CD4-positive, alpha-beta T cell treated with Interleukin-2 at 100 ng/mL for 4 hours (primary cell): ENCODE results near the gene CHRNA4.

Source experiments
- DNase-seq: peaks from one replicate; pipeline ENCODE4 v3.0.0-alpha.2; 2020; ENCODE audit warnings: low spot score

CHRNA4 gene

GRCh38 chr20:63320041-63320511 lies 41.1 kb downstream of the CHRNA4 start:
- DNase-seq, result no peak

DNA sequence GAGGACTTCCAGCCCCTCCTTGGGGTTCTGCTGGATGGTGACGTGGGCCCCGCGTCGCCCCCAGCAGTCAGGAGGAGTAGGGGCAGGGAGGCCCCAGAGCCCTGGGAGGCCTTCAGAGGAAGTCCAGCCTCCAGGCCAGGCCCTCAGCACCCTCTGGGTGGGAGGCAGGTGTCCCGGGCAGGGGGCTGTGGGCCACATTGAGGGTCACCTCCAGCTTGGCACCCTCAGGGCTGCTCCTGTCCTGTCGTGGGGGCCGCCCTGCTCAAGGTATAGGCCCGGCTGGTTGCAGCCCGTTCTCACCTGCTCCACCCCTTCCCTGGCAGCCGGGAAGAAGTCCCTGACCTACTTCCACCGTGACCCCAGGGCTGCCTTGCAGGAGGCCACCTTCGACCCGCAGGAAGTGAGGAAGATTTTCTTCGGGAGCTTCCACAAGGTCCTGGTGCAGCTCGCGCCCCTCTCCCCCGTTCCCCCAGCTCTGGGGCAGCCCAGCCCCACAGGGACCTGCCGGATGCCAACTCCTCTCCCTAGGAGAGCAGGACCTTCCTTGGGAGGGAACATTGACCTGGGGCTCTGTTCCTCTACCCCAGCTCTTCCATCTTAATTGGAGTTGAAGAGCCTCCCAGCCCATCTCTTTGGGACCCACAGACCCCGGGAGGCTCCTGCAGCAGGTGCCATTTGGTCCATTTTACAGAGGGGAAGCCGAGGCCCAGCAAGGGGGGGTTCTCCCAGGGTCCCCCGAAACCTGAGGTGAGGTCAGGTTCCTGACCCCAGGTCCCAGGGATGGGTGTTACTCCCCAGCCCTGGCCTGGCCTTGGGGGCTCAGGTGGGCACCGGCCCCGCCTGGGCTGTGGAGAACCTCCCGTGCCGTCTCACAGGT lies 41.7 kb downstream of the CHRNA4 start:
- DNase-seq, result no peak

- no peak for DNase-seq
These were observed 42.6 kb downstream of the CHRNA4 start for GRCh38 chr20:63318391-63319163.

DNA sequence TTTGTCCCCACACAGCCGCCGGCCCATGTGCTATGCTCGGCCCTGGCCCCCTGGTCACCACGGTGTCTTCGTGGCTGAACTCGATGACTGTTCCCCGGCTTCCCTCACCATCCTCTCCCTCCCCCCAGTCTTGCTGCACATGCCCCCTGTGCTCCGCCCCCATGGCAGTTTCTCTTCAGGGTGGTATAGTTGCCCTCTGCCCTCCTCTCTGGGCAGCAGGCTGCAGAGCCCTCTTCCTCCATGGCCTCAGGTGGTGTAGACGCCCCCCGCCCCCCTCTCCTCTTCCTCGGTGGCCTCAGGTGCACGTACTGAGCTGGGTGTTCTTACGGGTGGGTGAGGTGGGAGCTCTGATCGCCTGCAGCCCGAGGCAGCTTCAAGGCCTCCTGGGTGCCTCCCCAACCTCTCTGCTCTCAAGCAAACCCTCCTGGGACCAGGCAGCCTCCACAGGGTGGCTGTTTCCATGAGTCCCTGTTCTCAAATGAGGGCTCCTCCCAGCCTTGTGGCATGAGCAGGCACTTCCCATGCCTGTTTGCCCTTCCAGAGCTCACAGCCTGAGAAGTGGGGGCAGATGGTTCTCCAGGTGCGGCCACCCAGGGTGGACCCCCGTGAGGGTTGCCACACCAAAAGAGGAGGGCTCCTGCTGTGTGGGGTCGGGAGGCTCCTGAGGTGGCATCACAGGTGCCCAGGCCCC lies 43.4 kb downstream of the CHRNA4 start:
- no peak for DNase-seq

DNA sequence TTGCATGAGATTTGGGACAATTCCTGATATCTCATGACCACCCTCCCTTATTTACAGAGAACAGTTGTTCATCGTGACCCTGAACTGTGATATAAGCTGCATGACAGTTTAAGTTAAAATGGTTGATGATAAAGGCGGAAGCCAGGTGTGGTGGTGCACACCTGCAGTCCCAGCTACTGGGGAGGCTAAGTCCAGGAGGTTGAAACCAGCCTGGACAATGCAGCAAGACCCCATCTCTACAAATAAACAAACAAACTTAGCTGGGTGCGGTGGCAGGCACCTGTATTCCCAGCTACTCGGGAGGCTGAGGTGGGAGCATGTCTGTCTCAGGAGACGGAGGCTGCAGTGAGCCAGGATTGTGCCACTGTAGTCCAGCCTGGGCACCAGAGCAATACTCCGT lies 44.1 kb downstream of the CHRNA4 start:
- DNase-seq, result no peak

DNA sequence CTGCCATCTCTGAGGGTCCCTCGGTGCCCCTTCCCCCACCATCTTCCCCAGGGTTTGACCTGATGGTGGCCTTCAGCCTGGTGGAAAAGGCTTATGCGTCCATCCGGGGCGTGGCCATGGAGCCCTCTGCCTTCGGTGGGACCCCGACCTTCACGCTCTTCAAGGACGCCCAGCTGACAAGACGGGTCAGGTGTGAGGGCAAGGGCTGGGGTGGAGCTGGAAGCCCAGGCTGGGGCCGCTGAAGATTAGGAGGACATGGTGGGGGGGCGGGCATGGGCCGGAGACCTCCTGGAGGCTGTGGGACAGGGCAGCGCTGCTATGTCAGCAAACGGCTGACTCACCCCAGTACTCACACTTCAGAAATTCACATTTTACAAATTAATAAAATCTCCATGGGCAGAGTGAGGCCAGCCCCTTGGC lies 44.6 kb downstream of the CHRNA4 start:
- no peak for DNase-seq

- DNase-seq, result no peak
These were observed 45.2 kb downstream of the CHRNA4 start for GRCh38 chr20:63315731-63316491.

GRCh38 chr20:63315240-63315689 lies 45.9 kb downstream of the CHRNA4 start:
- no peak for DNase-seq

DNA sequence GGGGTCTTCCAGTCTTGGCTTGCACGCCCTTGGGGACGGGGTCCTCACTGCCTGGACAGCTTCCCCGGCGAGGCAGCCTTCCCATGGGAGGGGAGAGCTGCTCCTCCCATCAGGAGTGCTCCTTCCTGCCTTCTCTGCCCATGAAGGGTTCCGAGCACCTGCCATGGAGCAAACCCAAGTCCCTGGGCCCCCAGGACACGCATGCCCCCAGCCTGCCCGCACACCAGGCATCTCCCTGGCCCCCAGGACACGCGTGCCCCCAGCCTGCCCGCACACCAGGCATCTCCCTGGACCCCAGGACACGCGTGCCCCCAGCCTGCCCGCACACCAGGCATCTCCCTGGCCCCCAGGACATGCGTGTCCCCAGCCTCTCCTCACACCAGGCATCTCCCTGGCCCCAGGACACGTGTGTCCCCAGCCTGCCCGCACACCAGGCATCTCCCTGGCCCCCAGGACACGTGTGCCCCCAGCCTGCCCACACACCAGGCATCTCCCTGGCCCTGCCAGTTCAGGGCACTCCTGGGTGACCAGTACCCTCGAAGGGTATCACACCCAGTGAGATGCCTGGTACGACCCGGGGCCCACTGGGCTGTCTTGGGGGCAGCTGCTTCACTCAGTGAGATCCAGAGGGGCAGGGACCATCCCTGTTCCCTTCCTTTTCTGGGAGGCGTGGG lies 46.4 kb downstream of the CHRNA4 start:
- DNase-seq, result no peak

GRCh38 chr20:63314015-63314471 lies 47.1 kb downstream of the CHRNA4 start:
- DNase-seq, result no peak

DNA sequence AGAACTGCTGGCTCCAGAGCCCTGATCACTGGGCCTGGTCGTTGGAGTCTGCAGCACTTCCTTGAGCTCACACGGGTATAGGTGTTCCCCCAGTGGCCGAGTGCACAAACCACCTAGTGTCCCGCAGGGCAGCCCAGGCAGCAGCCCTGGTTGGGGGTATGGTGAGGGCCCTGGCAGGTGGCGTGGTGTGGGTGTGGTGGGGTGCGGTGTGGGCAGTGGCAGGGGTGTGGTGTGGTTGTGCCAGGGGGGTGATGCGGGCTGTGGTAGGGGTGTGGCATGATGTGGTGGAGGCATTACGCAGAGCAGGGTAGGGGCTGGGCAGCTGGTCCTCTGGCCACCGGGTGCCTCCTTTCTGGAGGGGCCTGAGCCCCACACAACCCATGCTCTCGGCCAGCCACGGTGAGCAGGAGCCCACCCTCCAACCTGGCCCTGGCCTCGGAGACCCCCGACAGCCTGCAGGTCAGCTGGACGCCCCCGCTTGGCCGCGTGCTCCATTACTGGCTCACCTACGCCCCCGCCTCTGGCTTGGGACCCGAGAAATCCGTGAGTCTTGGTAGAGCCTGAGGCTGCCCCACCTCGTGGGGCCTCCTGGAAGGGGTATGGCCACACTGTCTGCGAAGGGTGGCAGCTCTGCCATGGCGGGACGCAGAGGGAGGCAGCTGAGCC lies 47.7 kb downstream of the CHRNA4 start:
- DNase-seq, result no peak

DNA sequence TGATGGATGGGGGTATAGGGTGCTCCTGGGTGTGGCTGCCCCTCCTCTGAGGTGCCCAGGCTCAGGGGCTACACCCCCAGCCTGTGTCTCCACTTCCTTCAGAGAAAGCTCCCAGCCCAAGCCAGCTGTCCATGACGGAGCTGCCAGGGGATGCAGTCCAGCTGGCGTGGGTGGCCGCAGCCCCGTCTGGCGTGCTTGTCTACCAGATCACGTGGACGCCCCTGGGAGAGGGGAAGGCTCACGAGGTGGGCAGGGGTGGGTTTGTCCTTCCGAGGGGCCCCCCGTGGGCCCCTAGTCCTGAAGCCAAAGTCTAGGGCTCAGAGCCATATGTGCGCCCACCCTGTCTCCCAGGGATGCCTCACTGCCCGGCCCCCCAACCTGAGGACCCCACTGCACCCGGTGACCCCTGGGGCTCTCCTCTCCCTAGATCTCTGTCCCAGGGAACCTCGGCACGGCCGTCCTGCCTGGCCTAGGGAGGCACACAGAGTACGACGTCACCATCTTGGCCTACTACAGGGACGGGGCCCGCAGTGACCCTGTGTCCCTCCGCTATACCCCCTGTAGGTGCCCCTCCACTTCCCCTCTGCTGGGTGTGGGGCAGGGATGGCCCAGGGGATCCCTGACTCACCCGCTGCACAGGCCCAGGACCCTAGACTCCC lies 48.3 kb downstream of the CHRNA4 start:
- no peak for DNase-seq

DNA sequence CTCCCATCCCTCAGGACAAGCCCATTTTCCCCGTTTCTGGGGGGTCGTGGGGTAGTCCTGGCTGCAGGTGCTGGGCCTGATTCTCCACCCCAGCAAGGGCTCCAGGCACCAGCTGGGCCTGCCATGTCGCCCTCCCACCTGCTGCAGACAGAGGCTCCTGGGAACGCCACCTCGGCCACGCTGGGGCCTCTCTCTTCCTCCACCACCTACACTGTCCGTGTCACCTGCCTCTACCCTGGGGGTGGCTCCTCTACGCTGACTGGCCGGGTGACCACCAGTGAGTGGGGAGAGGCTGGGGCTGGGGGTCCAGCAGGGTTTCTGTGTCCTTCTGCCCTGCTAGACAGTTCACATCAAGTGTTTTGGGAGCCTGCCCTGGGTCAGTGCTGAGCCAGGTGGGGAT lies 48.9 kb downstream of the CHRNA4 start:
- DNase-seq, result no peak

DNA sequence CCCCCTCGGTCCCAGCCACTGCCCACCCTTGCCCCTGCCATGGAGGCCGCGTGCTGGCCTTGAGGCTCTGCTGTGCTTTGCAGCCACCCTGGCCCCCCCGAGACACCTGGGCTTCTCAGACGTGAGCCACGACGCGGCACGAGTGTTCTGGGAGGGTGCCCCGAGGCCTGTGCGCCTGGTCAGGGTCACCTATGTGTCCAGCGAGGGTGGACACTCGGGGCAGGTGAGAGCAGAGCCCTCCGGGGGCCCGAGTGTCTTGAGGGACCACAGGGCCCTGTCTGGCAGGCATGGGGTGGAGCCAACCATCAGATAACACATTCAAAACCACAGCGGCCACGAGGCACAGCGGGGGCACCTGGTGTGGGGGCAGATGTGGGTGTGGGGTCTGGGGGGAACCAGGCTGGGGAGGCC lies 49.3 kb downstream of the CHRNA4 start:
- DNase-seq, result no peak

DNA sequence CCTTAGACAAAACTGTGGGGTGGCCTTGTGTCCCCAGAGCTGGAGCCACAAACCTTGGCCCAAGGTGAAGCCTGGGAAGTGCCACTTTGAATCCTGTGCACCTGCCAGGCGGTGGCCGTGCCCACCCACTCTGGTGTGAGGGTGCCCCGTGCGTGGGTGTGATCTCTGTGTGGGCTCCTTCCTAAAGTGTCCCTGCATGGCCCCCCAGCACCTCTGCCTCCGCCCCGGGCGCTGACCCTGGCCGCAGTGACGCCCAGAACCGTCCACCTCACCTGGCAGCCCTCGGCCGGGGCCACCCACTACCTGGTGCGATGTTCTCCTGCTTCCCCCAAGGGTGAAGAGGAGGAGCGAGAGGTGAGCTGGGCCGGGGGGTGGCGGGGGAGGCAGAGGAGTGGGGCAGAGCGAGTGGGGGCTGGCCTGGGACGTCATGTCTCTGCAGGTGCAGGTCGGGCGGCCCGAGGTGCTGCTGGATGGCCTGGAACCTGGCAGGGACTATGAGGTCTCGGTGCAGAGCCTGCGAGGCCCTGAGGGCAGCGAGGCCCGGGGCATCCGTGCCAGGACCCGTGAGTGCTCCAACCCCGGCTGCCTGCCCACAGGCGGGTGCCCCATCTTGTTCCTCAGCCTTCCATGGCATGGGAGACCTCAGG lies 49.8 kb downstream of the CHRNA4 start:
- DNase-seq, result no peak

GRCh38 chr20:63310265-63310991 lies 50.7 kb downstream of the CHRNA4 start:
- DNase-seq, result no peak

GRCh38 chr20:63309261-63310071 lies 51.7 kb downstream of the CHRNA4 start:
- DNase-seq, result peak; percentile 11
